ENCODE data around the gene THOC1.
A peak's percentile ranks its signal among the peaks of the same experiment; 100 is the strongest.

THOC1 gene

DNA sequence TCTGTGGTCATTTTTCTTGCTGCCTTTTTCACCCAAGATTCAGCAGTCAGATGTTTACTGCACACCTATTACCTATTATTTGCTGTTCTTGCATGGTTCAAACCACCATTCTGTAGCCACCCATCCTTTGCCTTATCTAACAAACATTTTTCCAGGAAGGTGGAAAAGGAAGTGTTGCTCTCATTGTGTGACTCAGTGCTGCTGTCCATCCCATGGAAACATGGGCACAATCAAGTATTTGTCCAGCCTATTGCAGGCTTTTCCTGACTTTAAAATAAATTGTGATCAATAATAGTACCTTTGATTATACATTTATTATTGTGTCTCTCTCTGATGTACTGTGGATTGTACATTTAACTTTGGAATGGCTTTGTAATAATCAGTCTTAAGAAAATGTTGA lies 56.3 kb downstream of the THOC1 start:
- no peak for DNase-seq

DNA sequence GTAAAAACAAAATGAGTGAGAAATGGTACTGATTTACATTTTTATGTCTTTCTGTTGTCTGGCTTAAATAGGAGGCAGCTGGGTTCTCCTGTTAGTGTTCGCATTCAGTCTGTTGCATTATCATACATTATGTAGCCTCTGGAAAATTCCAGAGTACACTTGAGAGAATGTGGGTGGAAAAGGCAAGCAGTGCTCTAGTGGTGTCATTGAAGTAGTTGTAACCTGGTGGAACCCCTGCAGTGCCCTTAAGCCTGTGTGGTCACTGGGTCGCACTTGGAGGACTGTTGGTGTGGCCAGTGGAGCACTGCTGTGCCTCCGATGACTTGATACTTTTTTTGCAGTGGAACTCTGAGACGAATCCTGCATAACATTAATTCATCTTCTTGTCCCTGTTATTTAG lies 57.1 kb downstream of the THOC1 start:
- DNase-seq, result no peak

DNA sequence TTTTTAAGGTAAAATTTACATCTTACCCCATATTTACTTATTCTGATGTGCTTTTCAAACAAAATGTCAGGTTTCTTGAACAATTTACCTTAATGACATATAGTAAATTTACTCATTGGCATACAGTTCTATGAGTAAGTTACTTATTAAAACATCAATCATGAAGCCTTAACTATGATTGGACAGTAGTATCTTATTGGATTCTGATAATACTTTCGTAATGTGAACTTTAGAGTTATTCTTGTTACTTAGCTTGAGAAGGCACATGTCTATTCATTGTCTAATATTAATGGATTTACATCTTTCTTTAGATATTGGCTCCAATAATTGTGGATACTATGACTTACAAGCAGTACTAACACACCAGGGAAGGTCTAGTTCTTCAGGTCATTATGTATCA lies 57.8 kb downstream of the THOC1 start:
- no peak for DNase-seq

DNA sequence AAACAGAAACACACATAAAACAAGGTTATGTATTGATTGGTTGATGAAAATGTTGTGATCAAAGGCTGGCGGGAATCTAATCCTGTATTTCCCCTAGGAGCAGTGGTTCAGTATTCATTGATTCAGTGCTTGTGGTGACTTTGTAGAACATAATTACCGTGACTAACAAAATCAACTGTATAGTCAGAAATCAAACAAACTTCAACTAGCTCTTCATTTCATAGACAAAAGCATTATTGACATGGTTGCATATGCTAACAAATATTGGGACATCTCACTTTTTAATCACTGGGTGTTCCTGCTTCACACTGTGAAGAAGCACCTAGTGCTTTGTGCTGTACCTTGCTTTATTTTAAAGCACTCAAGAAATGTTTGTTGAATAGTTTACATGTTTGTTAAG lies 68.1 kb downstream of the THOC1 start:
- DNase-seq, result no peak

DNA sequence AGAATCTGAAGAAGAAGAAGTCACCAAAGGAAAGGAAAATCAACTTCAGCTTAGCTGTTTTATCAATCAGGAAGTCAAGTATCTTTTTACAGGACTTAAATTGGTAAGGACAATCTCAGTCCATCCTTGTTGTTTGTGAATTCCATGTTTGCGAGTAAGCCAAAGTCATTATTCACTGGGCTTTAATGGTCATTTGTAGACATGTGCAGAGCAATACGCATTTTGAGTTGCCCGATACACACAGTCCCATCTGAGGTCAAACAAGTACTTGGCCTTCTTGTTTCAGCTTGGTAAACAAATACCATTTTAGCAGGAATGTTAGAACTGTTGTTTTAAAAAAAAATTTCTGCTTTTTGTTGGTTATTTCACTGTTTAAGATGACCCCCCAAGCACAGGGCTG lies 68.6 kb downstream of the THOC1 start:
- DNase-seq, result no peak

DNA sequence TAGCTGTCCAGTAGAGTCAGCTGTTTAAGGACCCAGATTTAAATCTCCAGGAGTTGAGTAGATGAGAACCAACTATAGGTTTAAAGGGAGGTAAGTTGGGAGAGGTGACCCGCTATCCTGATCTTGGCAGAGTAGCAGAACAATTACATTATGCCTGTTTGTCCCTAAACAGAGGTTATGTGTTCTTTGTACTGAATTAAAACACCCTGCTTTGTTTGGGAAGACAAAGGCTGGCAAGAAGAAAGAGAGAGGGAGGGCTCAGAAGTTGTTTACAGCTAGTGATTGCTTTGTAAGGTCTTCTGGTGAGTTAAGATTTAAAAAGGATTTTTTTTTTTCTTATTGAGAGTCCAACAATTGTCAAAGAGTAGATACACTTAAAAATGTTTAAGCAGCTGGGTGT lies 72.2 kb downstream of the THOC1 start:
- no peak for DNase-seq

DNA sequence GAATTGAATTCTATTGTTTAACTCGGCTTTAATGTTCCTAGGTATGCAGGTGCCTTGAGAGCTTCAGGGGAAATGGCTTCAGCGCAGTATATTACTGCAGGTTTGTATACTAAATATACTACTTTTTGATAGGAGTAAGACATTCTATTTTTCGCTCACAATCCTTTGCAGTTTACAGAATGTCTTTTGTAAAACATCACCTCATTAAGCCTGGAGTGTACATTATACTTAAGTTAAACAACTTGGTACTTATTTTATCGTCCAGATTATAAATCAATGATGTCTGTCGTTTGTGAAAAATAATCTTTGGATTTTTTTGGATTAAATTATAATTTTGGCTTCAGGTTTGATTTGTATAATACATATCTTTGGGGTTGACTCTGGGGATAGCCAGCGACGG lies 75.0 kb downstream of the THOC1 start:
- no peak for DNase-seq

DNA sequence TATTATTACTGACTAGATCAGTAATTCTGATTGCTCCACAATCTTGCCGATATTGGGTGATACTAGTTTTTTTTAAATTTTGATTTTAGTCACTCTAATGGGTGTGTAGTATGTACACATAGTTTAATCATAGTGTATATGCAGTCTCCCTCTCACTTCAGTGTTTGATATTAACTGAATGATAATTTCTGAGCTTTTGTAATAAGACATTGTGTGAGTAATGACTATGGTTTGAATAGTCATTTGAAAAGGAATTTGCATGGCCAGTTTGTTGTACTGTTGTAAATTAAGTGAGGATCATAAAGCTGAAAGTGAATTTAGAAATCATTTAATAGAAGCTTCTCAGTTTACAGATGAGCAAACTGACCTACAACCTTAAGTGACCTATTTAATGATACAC lies 76.1 kb downstream of the THOC1 start:
- DNase-seq, result no peak

DNA sequence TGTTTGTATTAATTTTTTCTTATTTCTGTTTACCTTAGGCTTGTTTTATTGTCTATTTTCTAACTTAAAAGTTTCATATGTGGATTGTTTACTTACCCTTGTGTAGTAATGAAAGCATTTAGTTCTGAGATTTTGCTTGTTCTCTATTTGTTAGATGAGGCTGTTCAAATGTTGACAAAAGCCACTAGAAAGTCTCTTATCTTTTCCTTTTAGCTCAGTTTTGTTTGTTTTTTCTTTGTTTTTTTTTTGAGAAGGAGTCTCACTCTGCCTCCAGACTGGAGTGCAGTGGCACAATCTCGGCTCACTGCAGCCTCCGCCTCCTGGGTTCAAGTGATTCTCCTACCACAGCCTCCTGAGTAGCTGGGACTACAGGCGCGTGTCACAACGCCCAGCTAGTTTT lies 78.6 kb downstream of the THOC1 start:
- DNase-seq, result no peak

DNA sequence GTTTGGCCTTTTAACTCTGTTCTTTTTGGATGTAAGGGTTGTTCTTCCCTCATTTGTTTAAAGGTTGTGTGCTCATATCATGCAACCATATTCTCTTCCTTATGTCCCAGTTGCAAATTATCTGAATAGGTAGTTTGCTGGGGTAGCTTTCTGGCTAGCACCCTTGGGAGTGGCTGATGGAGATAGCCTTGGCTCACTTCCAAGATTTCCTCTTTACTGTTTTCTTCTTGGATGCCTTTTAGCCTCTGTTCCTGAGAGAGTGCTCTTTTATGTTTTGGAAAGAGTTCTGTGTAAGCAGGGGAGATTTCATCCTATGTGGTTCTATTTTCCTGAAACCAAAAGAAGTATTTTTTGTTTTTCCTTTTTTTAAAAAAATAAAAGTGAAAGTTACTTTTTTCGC lies 84.1 kb downstream of the THOC1 start:
- peak; percentile 0 for DNase-seq

DNA sequence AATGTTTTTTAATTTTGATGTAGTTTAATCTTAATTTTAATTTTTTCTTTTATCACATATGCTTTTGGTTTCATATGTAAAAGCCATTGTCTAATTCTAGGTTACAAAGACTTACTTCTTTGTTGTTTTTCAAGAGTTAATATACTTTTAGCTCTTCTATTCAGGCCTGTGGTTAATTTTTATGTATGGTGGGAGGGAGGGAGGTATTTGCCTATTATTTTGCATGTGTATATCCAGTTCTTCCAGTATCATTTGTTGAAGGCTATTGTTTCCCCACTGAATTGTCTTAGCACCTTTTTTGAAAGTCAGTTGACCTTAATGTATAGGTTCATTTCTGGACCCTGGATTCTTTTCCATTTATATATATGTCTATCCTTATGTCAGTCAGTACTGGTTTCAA lies 86.1 kb downstream of the THOC1 start:
- no peak for DNase-seq

DNA sequence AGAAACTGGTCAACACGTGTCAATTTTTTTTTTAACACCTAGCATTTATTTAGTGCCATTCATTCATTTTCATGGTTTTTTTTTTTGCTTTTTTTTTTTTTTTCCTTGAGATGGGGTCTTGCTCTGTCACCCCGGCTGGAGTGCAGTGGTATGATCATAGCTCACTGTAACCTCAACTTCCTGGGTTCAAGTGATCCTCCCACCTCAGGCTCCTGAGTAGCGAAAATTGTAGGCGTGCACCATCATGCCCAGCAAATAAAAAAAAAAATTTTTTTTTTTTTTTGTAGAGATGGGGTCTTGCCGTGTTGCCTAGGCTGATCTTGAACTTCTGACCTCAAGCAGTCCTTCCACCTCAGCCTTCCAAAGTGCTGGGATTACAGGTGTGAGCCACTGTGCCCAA lies 88.3 kb downstream of the THOC1 start:
- no peak for DNase-seq

DNA sequence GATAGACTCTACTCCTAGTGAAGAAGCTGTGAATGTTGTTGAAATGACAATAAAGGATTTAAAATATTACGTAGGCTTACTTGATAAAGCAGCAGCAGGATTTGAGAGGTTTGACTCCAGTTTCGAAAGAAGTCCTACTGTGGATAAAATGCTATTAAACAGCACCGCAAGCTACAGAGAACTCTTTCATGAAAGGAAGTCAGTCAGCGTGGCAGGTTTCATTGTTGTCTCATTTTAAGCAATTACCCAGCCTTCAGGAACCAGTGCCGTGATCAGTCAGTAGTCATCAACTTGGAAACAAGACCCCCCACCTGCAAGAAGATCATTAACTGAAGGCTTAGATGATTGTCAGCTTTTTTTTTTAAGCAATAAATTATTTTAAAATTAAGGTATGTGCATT lies 95.5 kb downstream of the THOC1 start:
- DNase-seq, result no peak
